Measurements from ENCODE around the gene SLK.

DNA sequence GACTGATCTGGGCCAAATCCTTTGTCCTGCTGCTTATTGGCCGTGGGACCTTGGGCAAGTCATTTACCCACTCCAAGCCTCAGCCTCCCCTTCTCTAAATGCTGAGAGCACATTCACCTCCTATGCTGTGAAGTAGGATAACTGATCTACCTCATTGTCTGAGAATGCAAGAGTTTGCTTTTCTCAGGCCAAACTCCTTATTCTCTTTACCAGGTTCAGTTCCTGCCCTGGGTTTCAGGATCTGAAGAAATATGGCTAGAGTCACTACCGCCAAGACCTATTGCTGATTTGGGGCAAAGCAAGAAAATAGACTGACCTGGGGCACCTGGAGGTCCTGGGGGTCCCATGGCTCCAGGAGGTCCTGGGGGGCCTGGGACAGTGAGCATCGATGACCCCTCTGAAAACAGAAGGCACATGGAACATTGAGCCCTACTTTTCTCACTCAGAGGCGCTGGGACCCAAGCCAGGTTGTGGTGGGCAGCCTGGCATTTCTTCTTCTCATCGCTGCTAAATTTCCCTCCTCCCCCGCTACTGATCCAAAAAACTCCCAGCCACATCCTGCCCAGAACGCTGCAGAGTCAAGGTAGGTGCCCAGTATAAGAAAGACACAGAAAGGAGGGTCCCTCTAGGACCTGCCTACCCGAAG is 76.4 kb downstream of the SLK start:
- TF ChIP-seq, protein P1, sequence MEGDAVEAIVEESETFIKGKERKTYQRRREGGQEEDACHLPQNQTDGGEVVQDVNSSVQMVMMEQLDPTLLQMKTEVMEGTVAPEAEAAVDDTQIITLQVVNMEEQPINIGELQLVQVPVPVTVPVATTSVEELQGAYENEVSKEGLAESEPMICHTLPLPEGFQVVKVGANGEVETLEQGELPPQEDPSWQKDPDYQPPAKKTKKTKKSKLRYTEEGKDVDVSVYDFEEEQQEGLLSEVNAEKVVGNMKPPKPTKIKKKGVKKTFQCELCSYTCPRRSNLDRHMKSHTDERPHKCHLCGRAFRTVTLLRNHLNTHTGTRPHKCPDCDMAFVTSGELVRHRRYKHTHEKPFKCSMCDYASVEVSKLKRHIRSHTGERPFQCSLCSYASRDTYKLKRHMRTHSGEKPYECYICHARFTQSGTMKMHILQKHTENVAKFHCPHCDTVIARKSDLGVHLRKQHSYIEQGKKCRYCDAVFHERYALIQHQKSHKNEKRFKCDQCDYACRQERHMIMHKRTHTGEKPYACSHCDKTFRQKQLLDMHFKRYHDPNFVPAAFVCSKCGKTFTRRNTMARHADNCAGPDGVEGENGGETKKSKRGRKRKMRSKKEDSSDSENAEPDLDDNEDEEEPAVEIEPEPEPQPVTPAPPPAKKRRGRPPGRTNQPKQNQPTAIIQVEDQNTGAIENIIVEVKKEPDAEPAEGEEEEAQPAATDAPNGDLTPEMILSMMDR (IDR thresholded peaks at IDR 0.05; ENCODE audit: insufficient read depth, low read depth, low read length), result no peak
- TF ChIP-seq EZH2 (IDR thresholded peaks at IDR 0.05; ENCODE audit: insufficient read depth, low read length), result no peak
